Prostate gland (tissue), 2 donors: Measurements from ENCODE around the gene CACNA1D.

Source experiments
- POLR2A ChIP-seq: fragments of 450-650 bp; IDR thresholded peaks from one replicate; pipeline ENCODE4 v1.6.1; 2016; ENCODE audit warnings: antibody characterized with exemption, mild to moderate bottlenecking
- POLR2AphosphoS5 ChIP-seq: sonication (generic); formaldehyde crosslinking; IDR thresholded peaks from one replicate; pipeline ENCODE4 v1.6.1; 2017; ENCODE audit warnings: antibody characterized with exemption
- TF ChIP-seq, protein P1 (sequence below), 4 experiments: fragments of 200-600 bp in 2 of 4; fragments of 450-650 bp in 2 of 4; sonication (generic) in 2 of 4; IDR thresholded peaks; 1 replicate in 3 of 4; 2 replicates in 1 of 4; pipeline ENCODE4 v1.5.1; 2016 to 2019; ENCODE audit warnings: antibody characterized with exemption in 4 of 4, mild to moderate bottlenecking in 2 of 4, moderate library complexity in 2 of 4

GRCh38 chr3:53813229-53813628 lies 318.8 kb downstream of the CACNA1D start:
- TF ChIP-seq, protein P1, sequence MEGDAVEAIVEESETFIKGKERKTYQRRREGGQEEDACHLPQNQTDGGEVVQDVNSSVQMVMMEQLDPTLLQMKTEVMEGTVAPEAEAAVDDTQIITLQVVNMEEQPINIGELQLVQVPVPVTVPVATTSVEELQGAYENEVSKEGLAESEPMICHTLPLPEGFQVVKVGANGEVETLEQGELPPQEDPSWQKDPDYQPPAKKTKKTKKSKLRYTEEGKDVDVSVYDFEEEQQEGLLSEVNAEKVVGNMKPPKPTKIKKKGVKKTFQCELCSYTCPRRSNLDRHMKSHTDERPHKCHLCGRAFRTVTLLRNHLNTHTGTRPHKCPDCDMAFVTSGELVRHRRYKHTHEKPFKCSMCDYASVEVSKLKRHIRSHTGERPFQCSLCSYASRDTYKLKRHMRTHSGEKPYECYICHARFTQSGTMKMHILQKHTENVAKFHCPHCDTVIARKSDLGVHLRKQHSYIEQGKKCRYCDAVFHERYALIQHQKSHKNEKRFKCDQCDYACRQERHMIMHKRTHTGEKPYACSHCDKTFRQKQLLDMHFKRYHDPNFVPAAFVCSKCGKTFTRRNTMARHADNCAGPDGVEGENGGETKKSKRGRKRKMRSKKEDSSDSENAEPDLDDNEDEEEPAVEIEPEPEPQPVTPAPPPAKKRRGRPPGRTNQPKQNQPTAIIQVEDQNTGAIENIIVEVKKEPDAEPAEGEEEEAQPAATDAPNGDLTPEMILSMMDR (IDR thresholded peaks at IDR 0.05) = no peak
- TF ChIP-seq POLR2AphosphoS5 (no peak), POLR2A (no peak)
